Prostate gland (tissue), 2 donors: ENCODE measurements around the gene TINAGL1.

Source experiments
- POLR2A ChIP-seq: fragments of 450-650 bp; IDR thresholded peaks from one replicate; pipeline ENCODE4 v1.6.1; 2016; ENCODE audit warnings: antibody characterized with exemption, mild to moderate bottlenecking
- TF ChIP-seq, protein P1 (sequence below), 4 experiments: fragments of 200-600 bp in 2 of 4; fragments of 450-650 bp in 2 of 4; sonication (generic) in 2 of 4; IDR thresholded peaks; 1 replicate in 3 of 4; 2 replicates in 1 of 4; pipeline ENCODE4 v1.5.1; 2016 to 2019; ENCODE audit warnings: antibody characterized with exemption in 4 of 4, mild to moderate bottlenecking in 2 of 4, moderate library complexity in 2 of 4

- TF ChIP-seq, protein P1, sequence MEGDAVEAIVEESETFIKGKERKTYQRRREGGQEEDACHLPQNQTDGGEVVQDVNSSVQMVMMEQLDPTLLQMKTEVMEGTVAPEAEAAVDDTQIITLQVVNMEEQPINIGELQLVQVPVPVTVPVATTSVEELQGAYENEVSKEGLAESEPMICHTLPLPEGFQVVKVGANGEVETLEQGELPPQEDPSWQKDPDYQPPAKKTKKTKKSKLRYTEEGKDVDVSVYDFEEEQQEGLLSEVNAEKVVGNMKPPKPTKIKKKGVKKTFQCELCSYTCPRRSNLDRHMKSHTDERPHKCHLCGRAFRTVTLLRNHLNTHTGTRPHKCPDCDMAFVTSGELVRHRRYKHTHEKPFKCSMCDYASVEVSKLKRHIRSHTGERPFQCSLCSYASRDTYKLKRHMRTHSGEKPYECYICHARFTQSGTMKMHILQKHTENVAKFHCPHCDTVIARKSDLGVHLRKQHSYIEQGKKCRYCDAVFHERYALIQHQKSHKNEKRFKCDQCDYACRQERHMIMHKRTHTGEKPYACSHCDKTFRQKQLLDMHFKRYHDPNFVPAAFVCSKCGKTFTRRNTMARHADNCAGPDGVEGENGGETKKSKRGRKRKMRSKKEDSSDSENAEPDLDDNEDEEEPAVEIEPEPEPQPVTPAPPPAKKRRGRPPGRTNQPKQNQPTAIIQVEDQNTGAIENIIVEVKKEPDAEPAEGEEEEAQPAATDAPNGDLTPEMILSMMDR (IDR thresholded peaks at IDR 0.05), result no peak
- TF ChIP-seq POLR2A, result no peak
These were observed 44.5 kb downstream of the TINAGL1 start for GRCh38 chr1:31620631-31621497.
